OCI-LY3 (cell line): ENCODE results near the gene ZBTB43.
"Not testable (repeated sequence)": the region's sequence is repeated elsewhere in the genome, so short reads cannot be mapped to it uniquely, and the experiment has no call there.

Experiments
- H2AFZ ChIP-seq: fragments of 200-600, 300-600 bp; shearing (Covaris generic); 2 replicates; pipeline ENCODE4 v1.6.0; 2014; ENCODE audit warnings: antibody characterized with exemption, low read depth, low read length
- H3K27ac ChIP-seq: fragments of 200-600, 300-600 bp; sonication (generic); 2 replicates; pipeline ENCODE4 v1.5.1; 2014; ENCODE audit warnings: mild to moderate bottlenecking, low read length, moderate library complexity, mixed read lengths
- H3K27me3 ChIP-seq: fragments of 200-600, 300-600 bp; sonication (generic); 2 replicates; pipeline ENCODE4 v1.6.1; 2014; ENCODE audit warnings: low read depth, low read length, mixed read lengths
- H3K36me3 ChIP-seq: fragments of 200-600, 300-600 bp; sonication (generic); replicated peaks from 2 replicates; pipeline ENCODE3; 2014; ENCODE audit warnings: low read depth, low read length, mixed read lengths
- H3K4me1 ChIP-seq: fragments of 300-600, 200-600 bp; sonication (generic); 2 replicates; pipeline ENCODE4 v1.6.1; 2014; ENCODE audit warnings: low read length, mixed read lengths
- H3K4me2 ChIP-seq: fragments of 200-600, 300-600 bp; sonication (generic); 2 replicates; pipeline ENCODE4 v1.6.1; 2014; ENCODE audit warnings: low read length, mixed read lengths
- H3K4me3 ChIP-seq: fragments of 300-600, 200-600 bp; sonication (generic); 2 replicates; pipeline ENCODE4 v1.5.1; 2014; ENCODE audit warnings: antibody characterized with exemption, mild to moderate bottlenecking, low read length, moderate library complexity
- H3K79me2 ChIP-seq: fragments of 300-600, 200-600 bp; shearing (Covaris generic); 2 replicates; pipeline ENCODE4 v1.6.1; 2014; ENCODE audit warnings: mild to moderate bottlenecking, low read length, mixed read lengths
- H3K9ac ChIP-seq: fragments of 300-600, 200-600 bp; shearing (Covaris generic); 2 replicates; pipeline ENCODE4 v1.6.0; 2014; ENCODE audit warnings: mild to moderate bottlenecking, low read length, moderate library complexity
- H3K9me3 ChIP-seq: fragments of 200-600, 300-600 bp; shearing (Covaris generic); 2 replicates; pipeline ENCODE4 v1.6.1; 2014; ENCODE audit warnings: low read length, mixed read lengths; ENCODE audit not compliant: insufficient read depth
- H4K20me1 ChIP-seq: fragments of 200-600, 300-600 bp; sonication (generic); 2 replicates; pipeline ENCODE4 v1.6.1; 2016; ENCODE audit warnings: low read length, mixed read lengths; ENCODE audit not compliant: insufficient read depth
- CTCF ChIP-seq: fragments of 200-600, 300-600 bp; sonication (generic); IDR thresholded peaks from 2 replicates; pipeline ENCODE4 v1.5.1; 2014; ENCODE audit warnings: antibody characterized with exemption, low read length, low read depth
- EZH2phosphoT487 ChIP-seq: fragments of 200-600 bp; shearing (Covaris generic); IDR thresholded peaks from 2 replicates; pipeline ENCODE4 v1.6.1; 2018; ENCODE audit warnings: antibody characterized with exemption, mixed run types, low read depth

ZBTB43 gene

GRCh38 chr9:126814091-126814490 lies 9.3 kb downstream of the ZBTB43 start:
- Histone ChIP-seq H3K27ac (no peak overlapping the region), H3K4me2 (no peak overlapping the region), H3K9ac (no peak overlapping the region), H3K4me3 (no peak overlapping the region), H4K20me1 (no peaks in the 10 kb centered on the region), H3K9me3 (peaks cover 8% of the 10 kb centered on the region; the same call in 1 of the 2 replicates), H3K27me3 (no peaks in the 10 kb centered on the region), H3K36me3 (peaks cover 54% of the 10 kb centered on the region), H2AFZ (no peak overlapping the region), H3K79me2 (peaks cover 32% of the 10 kb centered on the region), H3K4me1 (peaks cover 4% of the 10 kb centered on the region)
- TF ChIP-seq CTCF (no peak), EZH2phosphoT487 (no peak)

- not testable (repeated sequence) for H3K9ac ChIP-seq, H3K4me3 ChIP-seq, H3K27me3 ChIP-seq, H3K4me2 ChIP-seq, H3K27ac ChIP-seq, H4K20me1 ChIP-seq, H2AFZ ChIP-seq
- Histone ChIP-seq H3K4me1 (peaks cover 15% of the 10 kb centered on the region), H3K79me2 (peaks cover 36% of the 10 kb centered on the region), H3K9me3 (peaks cover 17% of the 10 kb centered on the region; the same call in 1 of the 2 replicates), H3K36me3 (peaks cover 59% of the 10 kb centered on the region)
These were observed 12.8 kb downstream of the ZBTB43 start for GRCh38 chr9:126817615-126818014.

GRCh38 chr9:126818482-126818881 lies 13.6 kb downstream of the ZBTB43 start:
- Histone ChIP-seq H3K9me3 (peaks cover 17% of the 10 kb centered on the region; the same call in 1 of the 2 replicates), H3K27me3 (no peaks in the 10 kb centered on the region), H3K4me2 (no peak overlapping the region), H2AFZ (no peak overlapping the region), H3K9ac (no peak overlapping the region), H3K36me3 (peaks cover 55% of the 10 kb centered on the region), H4K20me1 (no peaks in the 10 kb centered on the region), H3K4me3 (no peak overlapping the region), H3K27ac (no peak overlapping the region), H3K79me2 (peaks cover 33% of the 10 kb centered on the region), H3K4me1 (peaks cover 15% of the 10 kb centered on the region)
- TF ChIP-seq CTCF, result no peak
- TF ChIP-seq EZH2phosphoT487, result no peak

GRCh38 chr9:126819482-126819881 lies 14.6 kb downstream of the ZBTB43 start:
- H3K9ac ChIP-seq, result no peak overlapping the region
- H3K4me2 ChIP-seq, result peak overlapping the region; percentile 4
- H3K27me3 ChIP-seq, result no peaks in the 10 kb centered on the region
- peaks cover 52% of the 10 kb centered on the region for H3K36me3 ChIP-seq
- no peak for TF ChIP-seq EZH2phosphoT487
- TF ChIP-seq CTCF, result no peak
- peaks cover 17% of the 10 kb centered on the region; the same call in 1 of the 2 replicates for H3K9me3 ChIP-seq
- H3K27ac ChIP-seq, result peak overlapping the region; percentile 66
- peaks cover 33% of the 10 kb centered on the region for H3K79me2 ChIP-seq
- peak overlapping the region; percentile 3; the same call in 1 of the 2 replicates for H3K4me3 ChIP-seq
- H3K4me1 ChIP-seq, result peaks cover 15% of the 10 kb centered on the region
- H2AFZ ChIP-seq, result no peak overlapping the region
- no peaks in the 10 kb centered on the region for H4K20me1 ChIP-seq
